ENCODE measurements around the gene PDCD11. TPM values are rescaled to one million over a fixed set of nuclear protein-coding genes. Genes with fewer than 3 reads are reported as not detected.

Gene PDCD11
- total and polyA plus RNA-seq, 3 experiments from 2014 or later = 16.4 to 91.3 (median 88.5) TPM

- H3K4me3 ChIP-seq (ENCODE audit: low read length) = peak overlapping the region; percentile 37
- H3K27me3 Mint-ChIP-seq = no peaks in the 10 kb centered on the region
- H3K36me3 Mint-ChIP-seq = peaks cover 0 to 2% (median 0%) of the 10 kb centered on the region in 3 donors
Observed at GRCh38 chr10:103470761-103471653, 74.6 kb downstream of the PDCD11 start.

GRCh38 chr10:103472005-103472404, 75.6 kb downstream of the PDCD11 start:
- Mint-ChIP-seq H3K4me1 (peaks cover 45 to 72% (median 55%) of the 10 kb centered on the region in 3 donors), H3K27ac (peak overlapping the region; percentile 78 to 98 (median 94)), H3K4me3 (peak overlapping the region in 5 of 7 donors; percentile 77 to 88 (median 80)), H3K27me3 (no peaks in the 10 kb centered on the region), H3K9me3 (no peaks in the 10 kb centered on the region), H3K36me3 (peaks cover 0 to 2% (median 0%) of the 10 kb centered on the region in 3 donors)
- no peaks in the 10 kb centered on the region for H3K27me3 ChIP-seq (ENCODE audit: insufficient read depth, low read length, poor library complexity, severe bottlenecking)
- no peak overlapping the region for H3K4me3 ChIP-seq (ENCODE audit: low read length)
- no peak overlapping the region for H3K27ac ChIP-seq (ENCODE audit: low read depth, low read length)
- H3K4me1 ChIP-seq (ENCODE audit: insufficient read depth, low read length) = peaks cover 31% of the 10 kb centered on the region
- DNase-seq = no peak
- ChIA-PET CTCF (interaction anchor here (1.1 to 3.0 kb wide), 4 partner anchors 9 to 55 kb away, joined by 3 to 15 read pairs (median 11); partner anchors contain the start of gene CALHM2), POLR2A (interaction anchor here (0.9 to 4.5 kb wide), 3 partner anchors 9 to 21 kb away, joined by 3 to 25 read pairs (median 5); partner anchors contain the start of gene CALHM2)
- no peaks in the 10 kb centered on the region for H3K9me3 ChIP-seq (ENCODE audit: low read length)
- no peaks in the 10 kb centered on the region for H3K36me3 ChIP-seq (ENCODE audit: insufficient read depth, low read length)

More at GRCh38 chr10:103470761-103471653, 74.6 kb downstream of the PDCD11 start:
- Histone ChIP-seq H3K27me3 (ENCODE audit: insufficient read depth, low read length, poor library complexity, severe bottlenecking) (no peaks in the 10 kb centered on the region), H3K27ac (ENCODE audit: low read depth, low read length) (peak overlapping the region; percentile 36), H3K9me3 (ENCODE audit: low read length) (no peaks in the 10 kb centered on the region), H3K36me3 (ENCODE audit: insufficient read depth, low read length) (no peaks in the 10 kb centered on the region), H3K4me1 (ENCODE audit: insufficient read depth, low read length) (peaks cover 31% of the 10 kb centered on the region)
- ChIA-PET CTCF (interaction anchor here (1.1 to 3.0 kb wide), 5 partner anchors 10 to 54 kb away, joined by 3 to 15 read pairs (median 9); partner anchors contain the start of gene CALHM2), POLR2A (interaction anchor here (4.5 kb wide), 1 partner anchor 20 kb away, joined by 25 read pairs; the partner anchor contains the start of gene CALHM2)
- H3K4me3 Mint-ChIP-seq = peak overlapping the region; percentile 7 to 88 (median 80)
- peak overlapping the region; percentile 78 to 98 (median 94) for H3K27ac Mint-ChIP-seq
- H3K9me3 Mint-ChIP-seq = no peaks in the 10 kb centered on the region
- DNase-seq = peak; percentile 50 to 91 (median 65)
- peaks cover 45 to 73% (median 55%) of the 10 kb centered on the region in 3 donors for H3K4me1 Mint-ChIP-seq

GRCh38 chr10:103473261-103473671, 76.8 kb downstream of the PDCD11 start:
- Mint-ChIP-seq H3K9me3 (no peaks in the 10 kb centered on the region), H3K4me1 (peaks cover 41 to 62% (median 50%) of the 10 kb centered on the region in 3 donors), H3K36me3 (peaks cover 0 to 2% (median 0%) of the 10 kb centered on the region in 3 donors), H3K27ac (peak overlapping the region in 3 of 8 donors; percentile 17 to 93 (median 64)), H3K27me3 (no peaks in the 10 kb centered on the region), H3K4me3 (peak overlapping the region in 1 of 7 donors; percentile 54)
- CTCF ChIA-PET = interaction anchor here (2.5 to 3.0 kb wide), 2 partner anchors 22 to 56 kb away, joined by 13 to 15 read pairs; partner anchors contain the start of gene CALHM2
- no peaks in the 10 kb centered on the region for H3K9me3 ChIP-seq (ENCODE audit: low read length)
- no peaks in the 10 kb centered on the region for H3K27me3 ChIP-seq (ENCODE audit: insufficient read depth, low read length, poor library complexity, severe bottlenecking)
- no peak for DNase-seq
- POLR2A ChIA-PET = interaction anchor here (0.5 to 4.5 kb wide), 3 partner anchors 11 to 111 kb away, joined by 6 to 25 read pairs (median 8); partner anchors contain the start of gene CALHM2
- H3K36me3 ChIP-seq (ENCODE audit: insufficient read depth, low read length) = no peaks in the 10 kb centered on the region
- H3K27ac ChIP-seq (ENCODE audit: low read depth, low read length) = no peak overlapping the region
- H3K4me1 ChIP-seq (ENCODE audit: insufficient read depth, low read length) = peaks cover 31% of the 10 kb centered on the region
- no peak overlapping the region for H3K4me3 ChIP-seq (ENCODE audit: low read length)

- H3K4me3 Mint-ChIP-seq = peak overlapping the region in 2 of 7 donors; percentile 8 to 34
- Histone ChIP-seq H3K4me3 (ENCODE audit: low read length) (no peak overlapping the region), H3K36me3 (ENCODE audit: insufficient read depth, low read length) (no peaks in the 10 kb centered on the region), H3K27me3 (ENCODE audit: insufficient read depth, low read length, poor library complexity, severe bottlenecking) (no peaks in the 10 kb centered on the region), H3K27ac (ENCODE audit: low read depth, low read length) (no peak overlapping the region), H3K4me1 (ENCODE audit: insufficient read depth, low read length) (peaks cover 31% of the 10 kb centered on the region), H3K9me3 (ENCODE audit: low read length) (no peaks in the 10 kb centered on the region)
- POLR2A ChIA-PET = no interaction called here
- peaks cover 41 to 58% (median 47%) of the 10 kb centered on the region in 3 donors for H3K4me1 Mint-ChIP-seq
- peaks cover 0 to 2% (median 0%) of the 10 kb centered on the region in 3 donors for H3K36me3 Mint-ChIP-seq
- no peaks in the 10 kb centered on the region for H3K27me3 Mint-ChIP-seq
- DNase-seq = no peak
- H3K27ac Mint-ChIP-seq = peak overlapping the region in 6 of 8 donors; percentile 0 to 96 (median 58)
- H3K9me3 Mint-ChIP-seq = no peaks in the 10 kb centered on the region
- CTCF ChIA-PET = interaction anchor here (4.1 kb wide), 1 partner anchor 22 kb away, joined by 30 read pairs; the partner anchor contains the start of gene CALHM2
Observed at GRCh38 chr10:103474077-103474476, 77.7 kb downstream of the PDCD11 start.

GRCh38 chr10:103475437-103475836, 79.0 kb downstream of the PDCD11 start:
- peaks cover 0 to 2% (median 0%) of the 10 kb centered on the region in 3 donors for H3K36me3 Mint-ChIP-seq
- Histone ChIP-seq H3K36me3 (ENCODE audit: insufficient read depth, low read length) (no peaks in the 10 kb centered on the region), H3K27me3 (ENCODE audit: insufficient read depth, low read length, poor library complexity, severe bottlenecking) (no peaks in the 10 kb centered on the region), H3K4me1 (ENCODE audit: insufficient read depth, low read length) (peaks cover 24% of the 10 kb centered on the region), H3K27ac (ENCODE audit: low read depth, low read length) (no peak overlapping the region), H3K9me3 (ENCODE audit: low read length) (no peaks in the 10 kb centered on the region), H3K4me3 (ENCODE audit: low read length) (no peak overlapping the region)
- H3K27ac Mint-ChIP-seq = peak overlapping the region in 2 of 8 donors; percentile 50 to 56
- H3K4me3 Mint-ChIP-seq = no peak overlapping the region
- CTCF ChIA-PET = interaction anchor here (0.9 to 5.4 kb wide), 6 partner anchors 8 to 59 kb away, joined by 3 to 48 read pairs (median 10); partner anchors contain the start of gene CALHM2
- POLR2A ChIA-PET = interaction anchor here (0.6 kb wide), 1 partner anchor 41 kb away, joined by 3 read pairs; no protein-coding TSS in a partner anchor
- H3K27me3 Mint-ChIP-seq = no peaks in the 10 kb centered on the region
- H3K4me1 Mint-ChIP-seq = peaks cover 28 to 44% (median 35%) of the 10 kb centered on the region in 3 donors
- no peaks in the 10 kb centered on the region for H3K9me3 Mint-ChIP-seq
- no peak for DNase-seq

GRCh38 chr10:103476046-103476768, 79.8 kb downstream of the PDCD11 start:
- CTCF ChIA-PET = interaction anchor here (0.6 to 5.4 kb wide), 8 partner anchors 9 to 60 kb away, joined by 3 to 48 read pairs (median 6); partner anchors contain the start of gene CALHM2
- Mint-ChIP-seq H3K9me3 (no peaks in the 10 kb centered on the region), H3K4me3 (no peak overlapping the region), H3K27ac (peak overlapping the region in 1 of 8 donors; percentile 51), H3K27me3 (no peaks in the 10 kb centered on the region), H3K36me3 (peaks cover 0 to 2% (median 0%) of the 10 kb centered on the region in 3 donors), H3K4me1 (peaks cover 20 to 37% (median 28%) of the 10 kb centered on the region in 3 donors)
- no peak for DNase-seq
- Histone ChIP-seq H3K27me3 (ENCODE audit: insufficient read depth, low read length, poor library complexity, severe bottlenecking) (no peaks in the 10 kb centered on the region), H3K4me3 (ENCODE audit: low read length) (no peak overlapping the region), H3K27ac (ENCODE audit: low read depth, low read length) (no peak overlapping the region), H3K36me3 (ENCODE audit: insufficient read depth, low read length) (no peaks in the 10 kb centered on the region), H3K4me1 (ENCODE audit: insufficient read depth, low read length) (peaks cover 16% of the 10 kb centered on the region), H3K9me3 (ENCODE audit: low read length) (no peaks in the 10 kb centered on the region)
- POLR2A ChIA-PET = no interaction called here

- DNase-seq = no peak
- no peaks in the 10 kb centered on the region for H3K4me1 ChIP-seq (ENCODE audit: insufficient read depth, low read length)
- H3K27ac Mint-ChIP-seq = no peak overlapping the region
- H3K27me3 Mint-ChIP-seq = no peaks in the 10 kb centered on the region
- peaks cover 0 to 2% (median 0%) of the 10 kb centered on the region in 3 donors for H3K36me3 Mint-ChIP-seq
- no peak overlapping the region for H3K4me3 Mint-ChIP-seq
- no peaks in the 10 kb centered on the region for H3K27me3 ChIP-seq (ENCODE audit: insufficient read depth, low read length, poor library complexity, severe bottlenecking)
- H3K27ac ChIP-seq (ENCODE audit: low read depth, low read length) = no peak overlapping the region
- H3K9me3 ChIP-seq (ENCODE audit: low read length) = no peaks in the 10 kb centered on the region
- H3K36me3 ChIP-seq (ENCODE audit: insufficient read depth, low read length) = no peaks in the 10 kb centered on the region
- no peak overlapping the region for H3K4me3 ChIP-seq (ENCODE audit: low read length)
- ChIA-PET POLR2A (no interaction called here), CTCF (interaction anchor here (1.3 to 5.4 kb wide), 3 partner anchors 14 to 62 kb away, joined by 3 to 48 read pairs (median 4); no protein-coding TSS in a partner anchor)
- H3K9me3 Mint-ChIP-seq = no peaks in the 10 kb centered on the region
- peaks cover 10 to 26% (median 17%) of the 10 kb centered on the region in 3 donors for H3K4me1 Mint-ChIP-seq
Observed at GRCh38 chr10:103478671-103479070, 82.2 kb downstream of the PDCD11 start.
